Spinal cord (tissue), 10 donors: ENCODE results near the gene HYAL2. TPM values are rescaled to one million over a fixed set of nuclear protein-coding genes. Genes with fewer than 3 reads are reported as not detected.
A peak's percentile ranks its signal among the peaks of the same experiment; 100 is the strongest.
"Not testable (repeated sequence)": the region's sequence is repeated elsewhere in the genome, so short reads cannot be mapped to it uniquely, and the experiment has no call there.

Experiments
- DNase-seq, 6 donors: peaks; one replicate each; pipeline versions ENCODE4 v3.0.0 to v3.0.0-alpha.2; 2013 to 2015; ENCODE audit warnings: low spot score in 6 of 6, low read depth in 4 of 6
- H3K27ac ChIP-seq: one replicate; pipeline ENCODE4 v1.5.1; 2013; ENCODE audit warnings: low read depth, low read length, control low read depth
- H3K27me3 ChIP-seq: one replicate; pipeline ENCODE4 v1.6.1; 2013; ENCODE audit warnings: low read length; ENCODE audit not compliant: control insufficient read depth, insufficient read depth
- H3K36me3 ChIP-seq: one replicate; pipeline ENCODE4 v1.6.1; 2013; ENCODE audit warnings: low read length; ENCODE audit not compliant: control insufficient read depth, insufficient read depth
- H3K4me1 ChIP-seq: one replicate; pipeline ENCODE4 v1.6.1; 2013; ENCODE audit warnings: low read length; ENCODE audit not compliant: control insufficient read depth, insufficient read depth
- H3K4me3 ChIP-seq: one replicate; pipeline ENCODE4 v1.5.1; 2013; ENCODE audit warnings: low read depth, low read length, control low read depth
- H3K9me3 ChIP-seq: one replicate; pipeline ENCODE4 v1.6.1; 2013; ENCODE audit warnings: low read length; ENCODE audit not compliant: control insufficient read depth, insufficient read depth
- WGBS: methylation state at CpG from one replicate; pipeline ENCODE4 v1.1.5; 2013; ENCODE audit warnings: missing lambda C conversion rate; ENCODE audit not compliant: insufficient coverage; 5-methylcytosine and 5-hydroxymethylcytosine counted together
- polyA plus RNA-seq, 2 donors: library from polyadenylated mRNA; unstranded; fragments of 120-200 nt; gene quantifications; one replicate each; pipeline ENCODE4 v1.2.1, GENCODE V29; 2013; ENCODE audit not compliant: insufficient read length in 2 of 2
- total RNA-seq, 2 donors: library from RNA; depleted of rRNA in 1 of 2; stranded (reverse); fragments of 120-200 nt in 1 of 2; fragments of >200 nt in 1 of 2; gene quantifications; one replicate each; pipeline versions ENCODE4 v1.2.3 to v1.2.4, GENCODE V29; 2013 to 2014
- donor health status: healthy.

The HYAL2 gene
- total and polyA plus RNA-seq, 4 donors, result 30.0 to 92.3 (median 38.1) TPM

DNA sequence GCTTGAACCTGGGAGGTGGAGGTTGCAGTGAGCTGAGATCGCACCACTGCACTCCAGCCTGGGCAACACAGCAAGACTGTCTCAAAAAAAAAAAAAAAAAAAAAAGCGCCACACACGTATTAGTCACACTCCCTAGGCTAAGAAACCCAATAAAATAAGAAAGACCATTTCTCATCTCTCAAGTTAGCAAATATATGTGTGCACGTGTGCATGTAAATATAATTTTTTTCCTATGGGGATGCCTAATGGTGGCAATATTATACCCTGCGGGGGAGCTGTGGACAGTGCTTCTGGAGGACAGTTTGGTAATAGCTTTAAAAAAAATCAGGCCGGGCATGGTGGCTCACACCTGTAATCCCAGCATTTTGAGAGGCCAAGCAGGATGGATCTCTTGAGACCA, 38.4 kb downstream of the HYAL2 start:
- H3K4me1 ChIP-seq, result not testable (repeated sequence)
- peaks cover 30% of the 10 kb centered on the region for H3K36me3 ChIP-seq
- 89% methylated on average over 1 of the region's 6 CpGs for WGBS

DNA sequence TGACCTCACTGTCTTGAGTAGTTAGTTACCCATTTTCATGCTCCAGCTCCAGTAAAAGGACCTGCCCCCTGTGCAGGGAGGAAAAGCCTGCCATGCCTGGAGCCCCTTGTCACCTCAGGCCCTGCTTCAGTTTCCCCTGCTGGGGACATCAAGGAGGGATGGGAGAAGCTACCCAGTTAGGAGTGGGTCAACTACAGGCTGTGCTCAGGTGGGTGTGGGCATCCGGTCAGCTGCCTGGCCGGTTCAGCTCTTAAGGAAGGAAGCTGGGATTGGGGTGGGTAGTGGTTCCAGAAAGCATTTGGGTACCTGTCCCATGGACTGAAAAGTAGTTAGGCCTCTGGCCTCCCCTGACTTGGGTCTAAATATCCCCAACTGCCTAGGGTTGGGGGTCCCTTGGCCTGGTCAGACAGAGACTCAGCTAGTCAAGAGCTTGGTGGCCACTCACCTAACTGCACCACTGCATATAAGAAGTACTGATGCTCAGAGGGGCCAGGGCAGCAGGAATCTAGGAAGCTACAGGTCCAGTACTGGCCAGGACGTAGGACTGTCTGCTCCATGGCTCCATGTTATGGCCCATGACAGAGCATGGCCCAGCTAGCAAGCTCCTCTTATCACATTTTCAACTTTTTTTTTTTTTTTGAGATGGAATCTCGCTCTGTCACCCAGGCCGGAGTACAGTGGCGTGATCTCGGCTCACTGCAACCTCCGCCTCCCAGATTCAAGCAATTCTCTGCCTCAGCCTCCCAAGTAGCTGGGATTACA, 43.1 kb downstream of the HYAL2 start:
- no peak for DNase-seq
- H3K4me1 ChIP-seq, result peaks cover 24% of the 10 kb centered on the region
- H3K36me3 ChIP-seq, result peaks cover 18% of the 10 kb centered on the region
- peaks cover 27% of the 10 kb centered on the region for H3K27me3 ChIP-seq
- WGBS, result 100% methylated on average over 3 of the region's 8 CpGs
- H3K4me3 ChIP-seq, result no peak overlapping the region
- no peaks in the 10 kb centered on the region for H3K9me3 ChIP-seq
- no peak overlapping the region for H3K27ac ChIP-seq

More for the DNA sequence above, 38.4 kb downstream of the HYAL2 start:
- H3K27me3 ChIP-seq, H3K9me3 ChIP-seq, H3K4me3 ChIP-seq, H3K27ac ChIP-seq, DNase-seq: not testable (repeated sequence)

DNA sequence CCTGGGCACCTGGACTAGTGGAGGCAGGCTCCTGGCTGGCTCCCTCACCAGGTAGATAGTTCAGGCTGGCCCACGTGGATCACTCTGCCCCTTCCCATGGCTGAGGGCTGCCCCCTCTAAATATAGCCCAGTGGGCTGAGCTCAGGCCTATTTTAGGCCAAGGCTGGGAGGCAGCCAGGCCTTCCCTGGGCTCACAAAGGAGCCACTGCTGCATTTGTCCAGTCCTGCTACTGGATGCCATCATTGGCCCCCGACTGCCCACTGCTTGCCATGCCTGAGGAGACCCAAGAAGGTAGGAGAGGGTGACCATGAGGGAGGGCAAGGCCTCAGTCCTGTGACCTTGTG, 43.7 kb downstream of the HYAL2 start, which contains the start of gene LSMEM2:
LSMEM2 (plus strand) TSS at position 208 of the 345 bp plus-strand sequence; CDS start at position 235, 27 bp downstream.
- Histone ChIP-seq H3K9me3 (no peaks in the 10 kb centered on the region), H3K4me3 (no peak within 1 kb of the TSS), H3K27me3 (peaks cover 33% of the 10 kb centered on the region), H3K36me3 (peaks cover 18% of the 10 kb centered on the region), H3K4me1 (peaks cover 29% of the 10 kb centered on the region), H3K27ac (no peak within 1 kb of the TSS)
- no peak for DNase-seq
- WGBS, result 50% methylated on average over 2 of the region's 2 CpGs

DNA sequence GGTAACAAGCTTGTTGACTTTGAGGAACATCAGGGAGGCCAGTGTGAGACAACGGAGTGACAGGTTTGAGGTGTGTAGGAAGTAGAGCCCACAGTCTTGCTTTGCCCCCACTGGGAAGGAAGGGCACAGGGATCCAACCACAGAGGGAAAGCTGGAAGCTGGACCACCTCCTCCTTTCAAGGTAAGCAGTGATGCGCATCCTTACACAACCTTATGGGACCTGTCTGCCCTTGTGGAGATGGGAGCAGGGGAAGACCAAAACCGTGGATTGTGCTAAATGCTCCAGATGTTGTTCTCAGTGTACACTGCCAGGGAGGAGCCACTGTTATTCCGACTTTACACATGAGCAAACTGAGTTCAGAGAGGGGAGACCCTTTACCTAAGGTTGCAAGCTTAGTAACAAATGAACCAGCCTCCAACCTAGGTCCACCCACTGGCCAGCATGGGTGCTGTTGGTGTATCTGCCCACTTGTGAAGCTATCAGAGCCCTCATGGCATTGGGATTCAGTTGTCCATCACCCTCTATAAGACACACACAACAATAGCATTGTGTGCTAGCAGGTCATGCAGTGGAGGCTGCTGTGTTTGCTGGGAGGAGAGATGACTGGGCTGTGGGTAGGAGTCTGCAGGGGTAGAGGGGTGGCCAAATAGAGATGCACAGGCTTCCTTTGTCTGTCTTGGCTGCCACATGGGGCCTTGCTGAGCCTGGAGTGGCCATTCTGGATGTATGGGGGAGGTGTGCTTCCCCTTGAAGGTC, 44.2 kb downstream of the HYAL2 start:
- H3K4me1 ChIP-seq, result peaks cover 35% of the 10 kb centered on the region
- H3K9me3 ChIP-seq, result no peaks in the 10 kb centered on the region
- no peak for DNase-seq
- 94% methylated on average over 3 of the region's 4 CpGs for WGBS
- peaks cover 19% of the 10 kb centered on the region for H3K36me3 ChIP-seq
- peaks cover 39% of the 10 kb centered on the region for H3K27me3 ChIP-seq
- no peak overlapping the region for H3K27ac ChIP-seq
- H3K4me3 ChIP-seq, result no peak overlapping the region

DNA sequence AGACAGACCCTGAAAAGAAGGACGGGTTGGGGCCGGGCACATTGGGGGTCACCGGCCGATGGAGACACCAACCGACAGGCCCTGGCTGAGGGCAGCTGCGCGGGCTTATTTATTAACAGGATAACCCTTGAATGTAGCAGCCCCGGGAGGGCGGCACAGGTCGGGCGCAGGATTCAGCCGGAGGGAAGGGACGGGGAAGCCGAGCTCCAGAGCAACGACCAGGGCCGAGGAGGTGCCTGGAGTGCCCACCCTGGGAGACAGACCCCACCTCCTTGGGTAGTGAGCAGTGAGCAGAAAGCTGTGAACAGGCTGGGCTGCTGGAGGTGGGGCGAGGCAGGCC, 45.8 kb downstream of the HYAL2 start:
- 70% methylated on average over 17 of the region's 17 CpGs for WGBS
- Histone ChIP-seq H3K9me3 (no peaks in the 10 kb centered on the region), H3K4me3 (no peak overlapping the region)

DNA sequence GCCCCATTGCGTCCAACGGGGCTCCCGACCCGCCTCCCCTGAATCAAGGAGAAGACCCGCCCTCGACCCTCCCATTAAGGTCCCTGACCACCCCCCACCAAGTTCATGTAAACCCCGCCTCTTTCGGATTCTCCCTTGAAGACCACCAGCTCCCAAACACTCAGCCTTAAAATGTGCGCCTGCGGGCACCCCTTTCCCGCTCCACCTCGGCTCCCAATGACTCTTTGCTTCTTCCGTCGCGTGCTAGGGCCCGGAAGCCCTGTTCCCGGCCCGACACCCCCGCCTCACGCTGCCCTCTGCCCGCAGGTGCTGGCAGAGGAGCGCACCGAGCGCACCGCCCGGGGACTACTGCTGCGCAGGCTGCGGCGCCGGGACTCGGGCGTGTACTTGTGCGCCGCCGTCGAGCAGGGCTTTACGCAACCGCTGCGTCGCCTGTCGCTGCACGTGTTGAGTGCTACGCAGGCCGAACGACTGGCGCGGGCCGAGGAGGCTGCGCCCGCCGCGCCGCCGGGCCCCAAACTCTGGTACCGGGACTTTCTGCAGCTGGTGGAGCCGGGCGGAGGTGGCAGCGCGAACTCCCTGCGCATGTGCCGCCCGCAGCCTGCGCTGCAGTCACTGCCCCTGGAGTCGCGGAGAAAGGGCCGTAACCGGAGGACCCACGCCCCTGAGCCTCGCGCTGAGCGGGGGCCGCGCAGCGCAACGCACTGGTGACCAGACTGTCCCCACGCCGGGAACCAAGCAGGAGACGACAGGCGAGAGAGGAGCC, 46.4 kb downstream of the HYAL2 start:
- WGBS, result 24% methylated on average over 79 of the region's 79 CpGs
- Histone ChIP-seq H3K9me3 (no peaks in the 10 kb centered on the region), H3K27me3 (peaks cover 43% of the 10 kb centered on the region), H3K36me3 (peaks cover 22% of the 10 kb centered on the region), H3K4me1 (peaks cover 47% of the 10 kb centered on the region), H3K4me3 (no peak overlapping the region), H3K27ac (no peak overlapping the region)
- DNase-seq, result no peak

More for the DNA sequence above, 45.8 kb downstream of the HYAL2 start:
- no peak for DNase-seq
- H3K36me3 ChIP-seq, result peaks cover 20% of the 10 kb centered on the region
- H3K27me3 ChIP-seq, result peaks cover 43% of the 10 kb centered on the region
- peaks cover 43% of the 10 kb centered on the region for H3K4me1 ChIP-seq
- H3K27ac ChIP-seq, result no peak overlapping the region

DNA sequence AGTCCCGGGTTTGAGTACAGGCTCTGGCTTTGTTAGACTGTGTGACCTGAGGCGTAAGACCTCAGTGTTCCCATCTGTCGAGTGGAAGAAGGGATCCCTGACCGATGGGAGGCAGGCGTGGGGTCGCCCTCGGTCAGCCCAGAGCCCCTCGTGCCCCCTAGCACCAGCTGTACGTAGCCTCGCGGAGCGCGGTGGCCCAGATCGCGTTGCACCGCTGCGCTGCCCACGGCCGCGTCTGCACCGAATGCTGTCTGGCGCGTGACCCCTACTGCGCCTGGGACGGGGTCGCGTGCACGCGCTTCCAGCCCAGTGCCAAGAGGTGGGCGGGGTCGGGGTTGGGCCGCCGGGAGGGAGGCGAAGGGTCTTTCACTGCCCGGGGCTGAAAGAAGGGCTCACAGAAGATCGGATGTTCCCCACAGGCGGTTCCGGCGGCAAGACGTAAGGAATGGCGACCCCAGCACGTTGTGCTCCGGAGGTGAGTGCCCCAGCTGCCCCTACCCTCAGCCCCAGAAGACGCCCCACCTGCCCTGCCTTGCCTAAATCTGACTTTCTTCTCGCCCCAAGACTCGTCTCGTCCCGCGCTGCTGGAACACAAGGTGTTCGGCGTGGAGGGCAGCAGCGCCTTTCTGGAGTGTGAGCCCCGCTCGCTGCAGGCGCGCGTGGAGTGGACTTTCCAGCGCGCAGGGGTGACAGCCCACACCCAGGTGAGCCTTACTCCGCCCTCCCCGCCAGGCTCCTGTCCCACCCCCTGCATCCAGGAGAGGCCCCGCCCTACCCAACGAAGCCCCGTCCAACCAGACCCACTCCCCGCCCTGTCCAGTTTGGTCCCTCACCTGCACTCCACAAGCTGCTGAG, 47.2 kb downstream of the HYAL2 start:
- DNase-seq, result no peak
- H3K4me1 ChIP-seq, result peaks cover 55% of the 10 kb centered on the region
- H3K27me3 ChIP-seq, result peaks cover 43% of the 10 kb centered on the region
- peaks cover 30% of the 10 kb centered on the region for H3K36me3 ChIP-seq
- H3K4me3 ChIP-seq, result no peak overlapping the region
- 14% methylated on average over 65 of the region's 65 CpGs for WGBS
- H3K9me3 ChIP-seq, result no peaks in the 10 kb centered on the region
- no peak overlapping the region for H3K27ac ChIP-seq

DNA sequence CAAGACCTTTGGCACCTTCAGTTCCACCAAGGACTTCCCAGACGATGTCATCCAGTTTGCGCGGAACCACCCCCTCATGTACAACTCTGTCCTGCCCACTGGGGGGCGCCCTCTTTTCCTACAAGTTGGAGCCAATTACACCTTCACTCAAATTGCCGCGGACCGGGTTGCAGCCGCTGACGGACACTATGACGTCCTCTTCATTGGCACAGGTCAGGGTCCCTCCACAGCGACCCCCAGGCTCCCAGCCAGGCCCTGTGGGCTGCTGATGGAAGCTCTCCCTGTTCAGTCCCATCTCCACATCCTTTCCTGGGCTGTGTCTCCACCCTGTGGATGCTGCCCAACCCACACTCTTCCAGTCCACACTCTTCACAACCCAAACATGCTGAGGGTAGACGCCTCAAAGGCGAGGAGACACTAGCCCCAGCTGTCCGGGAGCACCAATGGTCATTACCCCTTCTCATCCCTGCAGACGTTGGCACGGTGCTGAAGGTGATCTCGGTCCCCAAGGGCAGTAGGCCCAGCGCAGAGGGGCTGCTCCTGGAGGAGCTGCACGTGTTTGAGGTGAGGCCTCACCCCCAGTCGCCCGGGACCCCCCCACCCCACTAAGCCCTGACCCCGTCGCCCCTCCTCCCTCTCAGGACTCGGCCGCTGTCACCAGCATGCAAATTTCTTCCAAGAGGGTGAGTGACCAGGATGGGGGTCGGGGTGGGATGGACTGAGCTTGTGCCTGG, 48.0 kb downstream of the HYAL2 start:
- Histone ChIP-seq H3K4me1 (peaks cover 63% of the 10 kb centered on the region), H3K36me3 (peaks cover 34% of the 10 kb centered on the region), H3K27me3 (peaks cover 43% of the 10 kb centered on the region), H3K27ac (no peak overlapping the region), H3K4me3 (no peak overlapping the region), H3K9me3 (no peaks in the 10 kb centered on the region)
- peak in 1 of 6 donors; percentile 39 for DNase-seq
- 17% methylated on average over 18 of the region's 26 CpGs for WGBS
